HepG2 (cell line): Measurements from ENCODE around the gene ELOVL2. TPM values are rescaled to one million over a fixed set of nuclear protein-coding genes. Genes with fewer than 3 reads are reported as not detected.

Experiments
- ATAC-seq: fragments of 200-7000 bp; cut with Tn5 transposase; 3 replicates; pipeline ENCODE4 v1.9.1; 2020; ENCODE audit warnings: mild to moderate bottlenecking, moderate library complexity
- BruUV-seq: library from RNA; stranded (reverse); fragments of 400-500 nt; replicated peaks from 2 replicates; lab custom pipeline; 2021; lab: Mats Ljungman, UMichigan
- CTCF ChIA-PET: fragments of 300-600 bp; formaldehyde crosslinking; extraction: SDS; loops from one replicate; lab custom pipeline; 2021; ENCODE audit warnings: low total read pairs, inconsistent platforms, low intra/inter-chr PET ratio; lab: Yijun Ruan, JAX
- POLR2A ChIA-PET: fragments of 350-600 bp; sonication (Branson Sonifier 250); formaldehyde crosslinking; loops from one replicate; lab custom pipeline; 2020; ENCODE audit warnings: antibody characterized with exemption, inconsistent platforms; lab: Yijun Ruan, JAX
- DNase-seq: peaks from one replicate; pipeline ENCODE4 v3.0.0-alpha.2; 2015; ENCODE audit warnings: low spot score
- FAIRE-seq: peaks from 3 replicates; lab custom pipeline; 2011; peaks lifted over from hg19 to GRCh38; lab: Jason Lieb, UNC
- H2AFZ ChIP-seq: one replicate; pipeline ENCODE4 v1.6.1; 2011; ENCODE audit warnings: low read length, inconsistent platforms
- H3K27ac ChIP-seq: fragments of 300-600 bp; 3 replicates; pipeline ENCODE4 v1.8.0; 2011; ENCODE audit warnings: mixed run types, mild to moderate bottlenecking, mixed read lengths, low read length, inconsistent platforms; ENCODE audit not compliant: insufficient read depth; ENCODE audit errors: extremely low read length
- H3K27me3 ChIP-seq, 2 experiments: fragments of 200-600 bp in 1 of 2; 2 replicates in 1 of 2; 3 replicates in 1 of 2; pipeline versions ENCODE4 v1.6.0 to v1.8.0; 2011; ENCODE audit warnings: low read length in 2 of 2, mild to moderate bottlenecking in 2 of 2, moderate library complexity in 2 of 2, inconsistent platforms in 1 of 2; ENCODE audit not compliant: insufficient read depth in 2 of 2, control insufficient read depth in 1 of 2
- H3K36me3 ChIP-seq, 2 experiments: fragments of 200-600 bp in 1 of 2; replicated peaks in 1 of 2; 2 replicates in 1 of 2; 3 replicates in 1 of 2; pipeline versions ENCODE4 v1.5.1 to v1.8.0; 2011; ENCODE audit warnings: low read length in 2 of 2, inconsistent platforms in 1 of 2; ENCODE audit not compliant: insufficient read depth in 2 of 2, control insufficient read depth in 1 of 2
- H3K4me1 ChIP-seq: 2 replicates; pipeline ENCODE4 v1.5.1; 2012; ENCODE audit warnings: low read length, inconsistent platforms; ENCODE audit not compliant: insufficient read depth
- H3K4me2 ChIP-seq: 2 replicates; pipeline ENCODE4 v1.6.0; 2011; ENCODE audit warnings: low read depth, low read length, inconsistent platforms
- H3K4me3 ChIP-seq, 3 experiments: fragments of 200-600 bp in 1 of 3; sonication (generic), shearing (Covaris generic) in 1 of 3; replicated peaks in 1 of 3; 2 replicates each; pipeline ENCODE4 v1.5.1; 2011 to 2016; ENCODE audit warnings: low read length in 3 of 3, inconsistent platforms in 2 of 3, low read depth in 2 of 3, mild to moderate bottlenecking in 2 of 3, control low read depth in 1 of 3, mixed read lengths in 1 of 3; ENCODE audit not compliant: insufficient read depth in 1 of 3
- H3K79me2 ChIP-seq: one replicate; pipeline ENCODE4 v1.6.1; 2011; ENCODE audit warnings: low read length, inconsistent platforms; ENCODE audit not compliant: insufficient read depth
- H3K9ac ChIP-seq: 2 replicates; pipeline ENCODE4 v1.6.0; 2011; ENCODE audit warnings: mild to moderate bottlenecking, low read depth, low read length, inconsistent platforms; ENCODE audit not compliant: insufficient read depth
- H3K9me3 ChIP-seq: 2 replicates; pipeline ENCODE4 v1.5.1; 2012; ENCODE audit warnings: mild to moderate bottlenecking, low read length
- H4K20me1 ChIP-seq: 2 replicates; pipeline ENCODE4 v1.6.0; 2011; ENCODE audit warnings: inconsistent platforms, mild to moderate bottlenecking, low read length, moderate library complexity; ENCODE audit not compliant: insufficient read depth
- HCFC1 ChIP-seq: fragments of 150-350 bp; IDR thresholded peaks from 2 replicates; pipeline ENCODE4 v1.6.1; 2014; ENCODE audit warnings: low read depth, low read length
- MED1 ChIP-seq: sonication (generic); formaldehyde crosslinking; IDR thresholded peaks from 2 replicates; pipeline ENCODE4 v1.4.0; 2020; ENCODE audit warnings: missing genetic modification reagents
- MXI1 ChIP-seq: IDR thresholded peaks from 3 replicates; pipeline ENCODE4 v1.6.1; 2012; ENCODE audit warnings: low read depth, low read length, inconsistent platforms, borderline replicate concordance
- NCOA1 ChIP-seq: sonication (generic); formaldehyde crosslinking; IDR thresholded peaks from 2 replicates; pipeline ENCODE4 v1.9.0; 2021; ENCODE audit warnings: missing genetic modification reagents
- POGZ ChIP-seq: sonication (generic); formaldehyde crosslinking; IDR thresholded peaks from 2 replicates; pipeline ENCODE4 v1.4.0; 2020; ENCODE audit warnings: mild to moderate bottlenecking, missing genetic modification reagents
- RBM22 ChIP-seq: fragments of 200-400 bp; formaldehyde crosslinking; optimal IDR thresholded peaks from 2 replicates; pipeline ENCODE3; 2017; ENCODE audit warnings: mild to moderate bottlenecking, low read length, moderate library complexity
- RFXANK ChIP-seq: IDR thresholded peaks from 2 replicates; pipeline ENCODE4 v1.6.1; 2016
- ZBTB38 ChIP-seq: sonication (generic); formaldehyde crosslinking; IDR thresholded peaks from 2 replicates; pipeline ENCODE4 v1.5.1; 2020; ENCODE audit warnings: mild to moderate bottlenecking, missing genetic modification reagents
- ZFP90 ChIP-seq: sonication (generic); formaldehyde crosslinking; IDR thresholded peaks from 2 replicates; pipeline ENCODE4 v1.8.0; 2022; ENCODE audit warnings: missing genetic modification reagents, mild to moderate bottlenecking, inconsistent platforms, borderline replicate concordance
- ZIK1 ChIP-seq: sonication (generic); formaldehyde crosslinking; IDR thresholded peaks from 2 replicates; pipeline ENCODE4 v1.5.0; 2020; ENCODE audit warnings: mild to moderate bottlenecking, low read depth, missing genetic modification reagents, borderline replicate concordance
- ZMYM4 ChIP-seq: sonication (generic); formaldehyde crosslinking; IDR thresholded peaks from 2 replicates; pipeline ENCODE4 v1.8.1; 2023; ENCODE audit warnings: mild to moderate bottlenecking, missing genetic modification reagents
- ZNF136 ChIP-seq: sonication (generic); formaldehyde crosslinking; IDR thresholded peaks from 2 replicates; pipeline ENCODE4 v1.8.1; 2022; ENCODE audit warnings: low read depth, mild to moderate bottlenecking, moderate library complexity, missing genetic modification reagents
- ZNF362 ChIP-seq: sonication (generic); formaldehyde crosslinking; IDR thresholded peaks from 2 replicates; pipeline ENCODE4 v1.4.0; 2020; ENCODE audit warnings: missing genetic modification reagents, mild to moderate bottlenecking, borderline replicate concordance
- ZNF772 ChIP-seq: sonication (generic); formaldehyde crosslinking; IDR thresholded peaks from 2 replicates; pipeline ENCODE4 v1.5.0; 2020; ENCODE audit warnings: mild to moderate bottlenecking, missing genetic modification reagents
- WGBS: methylation state at CpG from one replicate; pipeline ENCODE4 v1.1.6; 2017; ENCODE audit warnings: low lambda C conversion rate; 5-methylcytosine and 5-hydroxymethylcytosine counted together
- in situ Hi-C: cut with HindIII; loops from 2 replicates; pipeline ENCODE4 v1.10.0; 2017; ENCODE audit warnings: low pct_unique_long_range_greater_than_20kb; ENCODE audit not compliant: extremely low pct_ligation_motif_present
- intact Hi-C: fragments of 100-400 bp; cut with micrococcal nuclease; formaldehyde crosslinking; loops from one replicate; pipeline ENCODE4 v1.10.0; 2022; ENCODE audit not compliant: unreplicated experiment
- polyA plus RNA-seq, 8 experiments: library from polyadenylated mRNA; depleted of rRNA in 3 of 8; stranded (reverse) in 7 of 8; unstranded in 1 of 8; fragments of >200 nt; fragmentation: Illumina TruSeq in 4 of 8; extraction: Trizol in 4 of 8; gene quantifications; 2 replicates each; pipeline versions ENCODE4 v1.2.1 to v1.2.3, GENCODE V29; 2011 to 2016; ENCODE audit warnings: low read depth in 4 of 8, missing spikeins in 1 of 8, mixed read lengths in 1 of 8; ENCODE audit not compliant: insufficient read depth in 1 of 8
- total RNA-seq, 5 experiments: library from RNA; depleted of rRNA; stranded (reverse); fragments of >200 nt; fragmentation: Illumina TruSeq; extraction: Trizol; gene quantifications; 2 replicates each; pipeline ENCODE4 v1.2.3, GENCODE V29; 2016; ENCODE audit warnings: low read depth in 1 of 5

The ELOVL2 gene
- total and polyA plus RNA-seq, 2 of the 13 experiments (the other 11 are each of a cell fraction or from before 2014, with no cell fraction given): 43.6 to 65.4 TPM

GRCh38 chr6:11015102-11015501, 29.0 kb downstream of the ELOVL2 start:
- intact Hi-C loops (no loop called here), in situ Hi-C loops (no loop called here)
- Histone ChIP-seq H4K20me1 (no peaks in the 10 kb centered on the region), H3K9ac (no peak overlapping the region), H2AFZ (no peak overlapping the region), H3K4me2 (no peak overlapping the region)
- FAIRE-seq: no peak
- TF ChIP-seq RBM22 (peak; percentile 19), ZNF136 (CRISPR knock-in tag) (no peak)
- TF ChIP-seq, all 625 proteins: peak for 1
- POLR2A ChIA-PET: interaction anchor here (1.4 kb wide), 1 partner anchor 27 kb away, joined by 4 read pairs; no protein-coding TSS in a partner anchor
- H3K9me3 ChIP-seq: no peaks in the 10 kb centered on the region
- H3K79me2 ChIP-seq: peaks cover 65% of the 10 kb centered on the region
- no TSS peak for BruUV-seq
- H3K27ac ChIP-seq: peak overlapping the region; percentile 0
- DNase-seq: no peak
- no peaks in the 10 kb centered on the region for H3K27me3 ChIP-seq
- no peak for ATAC-seq
- CTCF ChIA-PET: no interaction called here
- peaks cover 85% of the 10 kb centered on the region for H3K4me1 ChIP-seq
- H3K36me3 ChIP-seq: no peaks in the 10 kb centered on the region; a peak in 1 of 5 replicates
- H3K4me3 ChIP-seq: no peak overlapping the region

- peak overlapping the region; percentile 84 for H3K4me2 ChIP-seq
- intact Hi-C loops: no loop called here
- peaks cover 0 to 6% of the 10 kb centered on the region in 2 experiments; a peak in 2 of 5 replicates for H3K36me3 ChIP-seq
- no peak overlapping the region for H3K4me3 ChIP-seq
- H3K9ac ChIP-seq: peak overlapping the region; percentile 73
- peaks cover 58% of the 10 kb centered on the region for H3K79me2 ChIP-seq
- FAIRE-seq (no peak), ATAC-seq (peak; percentile 20), DNase-seq (no peak)
- H3K9me3 ChIP-seq: no peaks in the 10 kb centered on the region
- POLR2A ChIA-PET: interaction anchor here (2.9 kb wide), 1 partner anchor 8 kb away, joined by 20 read pairs; no protein-coding TSS in a partner anchor
- no peak overlapping the region for H2AFZ ChIP-seq
- in situ Hi-C loops: loop anchor here (5.0 kb wide), 1 partner anchor 56 kb away; no protein-coding TSS in a partner anchor
- no peaks in the 10 kb centered on the region for H3K27me3 ChIP-seq
- WGBS: 72% methylated on average over 3 of the region's 3 CpGs
- no peaks in the 10 kb centered on the region for H4K20me1 ChIP-seq
- no TSS peak for BruUV-seq
- CTCF ChIA-PET: interaction anchor here (1.2 to 2.7 kb wide), 3 partner anchors 31 to 62 kb away, joined by 5 to 27 read pairs (median 10); partner anchors contain the start of gene ELOVL2
- H3K27ac ChIP-seq: peak overlapping the region; percentile 95
- H3K4me1 ChIP-seq: peaks cover 94% of the 10 kb centered on the region
- TF ChIP-seq ZNF362 (peak; percentile 93), RFXANK (CRISPR knock-in tag) (no peak), ZMYM4 (CRISPR knock-in tag) (peak; percentile 61; the same call in 1 of the 2 replicates), ZIK1 (CRISPR knock-in tag) (no peak), ZBTB38 (CRISPR knock-in tag) (peak; percentile 63), POGZ (CRISPR knock-in tag) (0 out of 2 replicates have a peak, but pooled peaks have one; percentile 14), ZNF772 (CRISPR knock-in tag) (no peak), MED1 (0 out of 2 replicates have a peak, but pooled peaks have one; percentile 18), MXI1 (no peak), NCOA1 (CRISPR knock-in tag) (0 out of 2 replicates have a peak, but pooled peaks have one; percentile 55), ZFP90 (CRISPR knock-in tag) (no peak), HCFC1 (no peak)
Observed at GRCh38 chr6:11013721-11014070, 30.4 kb downstream of the ELOVL2 start.
